Stimulated activated CD8-positive, alpha-beta memory T cell treated with anti-CD3 and anti-CD28 coated beads, Interleukin-15, amount 100 ng/mL, for 48 hours (primary cell): ENCODE results near the gene ATP6V0D1.

Source experiments
- DNase-seq, 2 donors: peaks; one replicate each; pipeline ENCODE4 v3.0.0-alpha.2; 2020; ENCODE audit warnings: low read depth in 2 of 2

The ATP6V0D1 gene

GRCh38 chr16:67393111-67393787, 87.7 kb downstream of the ATP6V0D1 start, which contains the start of gene TPPP3:
Gene TPPP3 (minus strand): TSS chr16:67393498. CDS start chr16:67391111, 2,387 bp downstream.
- DNase-seq, result peak; percentile 32 to 36

- no peak for DNase-seq
Observed at GRCh38 chr16:67392301-67393059, 88.5 kb downstream of the ATP6V0D1 start.

DNA sequence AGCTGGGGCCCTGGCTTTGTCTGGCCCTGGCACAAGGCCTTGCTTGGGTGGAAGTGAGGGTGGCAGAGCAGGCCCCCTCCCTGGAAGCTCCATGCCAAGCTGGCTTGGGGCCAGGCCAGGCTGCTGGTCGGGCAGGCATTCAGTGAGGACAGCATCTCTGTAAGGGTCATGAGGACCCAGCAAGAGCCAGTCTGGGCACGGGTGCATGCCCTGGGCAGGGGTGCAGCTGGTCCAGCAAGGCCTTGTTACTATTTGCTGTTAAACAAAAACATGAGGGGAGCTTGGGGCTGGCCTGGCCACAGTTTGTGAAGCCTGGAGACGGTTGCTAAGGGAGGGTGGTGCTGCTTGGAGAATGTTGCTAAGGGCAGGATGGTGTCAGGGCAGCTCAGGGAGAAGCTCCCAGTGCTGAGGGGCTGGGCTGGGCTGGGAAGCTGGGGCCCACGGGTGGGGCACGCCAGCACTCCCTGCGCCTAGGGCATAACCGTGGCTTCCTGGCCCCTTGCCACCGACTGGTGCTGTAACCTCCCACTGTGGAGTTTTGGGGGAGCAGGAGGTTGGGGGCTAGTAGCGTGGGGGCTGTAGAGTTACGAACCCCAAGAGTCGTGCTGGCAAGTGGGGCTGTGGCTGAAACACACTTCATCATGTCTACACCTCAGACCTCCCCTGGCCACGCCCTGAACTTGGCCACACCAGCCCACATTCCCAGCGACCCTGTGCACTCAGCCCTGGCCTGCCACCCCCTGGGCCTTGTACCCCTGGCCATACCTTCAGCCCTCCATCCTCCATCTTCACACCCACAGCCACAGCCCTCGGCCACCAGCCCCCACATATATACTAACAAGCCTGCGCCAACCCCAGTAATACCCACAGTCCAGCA, 89.3 kb downstream of the ATP6V0D1 start:
- DNase-seq, result no peak

- no peak for DNase-seq
Observed at GRCh38 chr16:67390816-67391423, 90.0 kb downstream of the ATP6V0D1 start.

- DNase-seq, result no peak
Observed at GRCh38 chr16:67389911-67390815, 90.8 kb downstream of the ATP6V0D1 start.

DNA sequence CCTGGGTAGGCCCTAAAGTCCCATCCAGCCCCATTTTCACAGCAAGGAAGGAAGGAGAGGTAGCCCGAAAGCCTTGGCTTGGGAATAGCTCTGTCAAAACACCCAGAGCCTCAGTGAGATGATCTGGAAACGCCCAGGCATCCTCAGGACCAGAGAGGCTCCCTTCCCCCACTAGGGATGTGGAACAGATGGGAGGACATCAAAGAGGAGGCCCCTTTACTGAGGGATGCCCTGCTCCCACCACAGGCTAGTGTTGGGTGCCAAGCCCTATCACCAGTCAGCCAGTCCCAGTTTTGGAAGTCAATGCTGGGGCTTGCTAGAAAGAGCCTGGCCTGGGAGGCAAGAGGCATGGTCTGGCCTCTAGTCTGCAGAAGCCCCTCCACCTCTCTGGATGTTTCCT, 92.4 kb downstream of the ATP6V0D1 start:
- DNase-seq, result no peak

DNA sequence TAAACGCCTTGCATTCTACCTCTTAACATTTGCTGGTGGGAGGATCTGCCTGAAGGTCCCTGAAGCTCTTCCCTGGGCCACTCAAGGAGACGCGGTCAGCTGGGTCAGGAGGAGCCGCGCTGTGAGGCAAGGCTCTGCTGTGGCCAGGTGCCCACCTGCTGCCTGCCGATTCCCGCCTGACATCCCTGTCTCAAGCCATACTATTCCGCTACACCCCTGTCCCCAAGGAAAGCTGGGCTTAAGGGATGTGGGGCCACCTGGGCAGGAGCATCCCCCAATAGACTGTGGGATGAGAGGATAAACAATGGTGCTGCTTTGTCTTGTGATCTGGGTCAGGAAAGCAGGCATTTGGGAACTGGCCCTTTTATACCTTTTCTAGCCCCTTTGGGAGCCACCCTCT, 92.8 kb downstream of the ATP6V0D1 start:
- no peak for DNase-seq
